Urothelium cell line (cell line): ENCODE measurements around the gene KRT73.

Experiments used
- DNase-seq: peaks from one replicate; pipeline ENCODE4 v3.0.0; 2011; ENCODE audit warnings: low spot score, mixed read lengths
- FAIRE-seq: peaks from 2 replicates; lab custom pipeline; 2011; peaks lifted over from hg19 to GRCh38; lab: Jason Lieb, UNC

Gene KRT73

GRCh38 chr12:52646613-52647012 lies 28.3 kb upstream of the KRT73 start:
- DNase-seq (no peak), FAIRE-seq (no peak)

DNA sequence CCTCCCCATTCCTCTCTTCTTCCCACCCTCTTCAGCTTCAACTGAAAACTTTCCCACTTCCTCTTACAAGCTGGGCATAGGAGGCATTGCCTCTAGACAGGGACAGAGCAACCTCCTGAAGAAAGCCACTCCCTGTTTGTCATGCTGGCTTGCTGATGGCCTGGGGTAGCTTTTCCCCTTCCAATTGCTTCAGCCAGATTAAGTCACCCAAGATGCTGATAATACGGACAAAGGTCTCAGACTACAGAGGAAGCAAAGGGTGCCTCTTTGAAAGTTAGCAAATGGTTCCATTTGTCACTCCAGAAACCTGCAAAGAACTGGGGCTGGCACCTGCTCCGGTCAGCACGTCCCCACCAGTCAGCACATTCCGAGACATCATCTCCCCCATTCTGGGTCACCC lies 27.6 kb upstream of the KRT73 start:
- no peak for FAIRE-seq
- DNase-seq: no peak

DNA sequence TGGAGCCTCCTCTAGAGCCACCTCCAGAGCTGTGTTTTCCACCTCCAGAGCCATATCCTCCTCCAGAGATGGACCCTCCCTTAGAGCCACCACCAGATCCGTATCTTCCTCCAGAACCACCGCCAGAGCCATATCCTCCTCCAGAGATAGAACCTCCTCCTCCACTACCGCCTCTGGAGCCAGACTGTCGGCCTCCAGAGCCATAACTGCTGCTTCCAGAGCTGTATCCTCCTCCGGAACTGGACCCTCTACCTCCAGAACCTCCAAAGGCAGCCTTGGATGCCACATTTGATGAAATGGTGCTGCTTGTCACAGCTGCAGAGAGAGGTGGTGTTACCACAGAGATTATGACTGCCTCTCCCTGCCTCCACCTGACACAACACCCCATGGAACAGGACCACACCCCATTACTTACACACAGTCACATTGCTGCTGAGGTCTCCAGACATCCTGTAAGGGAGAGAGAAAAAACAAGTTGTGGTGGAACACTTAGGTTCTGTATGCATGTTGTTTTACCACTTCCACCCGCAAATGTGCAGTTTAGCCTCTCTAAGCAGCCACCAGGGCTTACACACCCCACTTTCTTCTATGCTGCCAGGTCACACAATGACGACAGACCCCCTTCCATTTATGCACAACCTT lies 26.9 kb upstream of the KRT73 start:
- DNase-seq (no peak), FAIRE-seq (no peak)

GRCh38 chr12:52644078-52644415 lies 25.7 kb upstream of the KRT73 start:
- FAIRE-seq (no peak), DNase-seq (no peak)

- DNase-seq: no peak
Observed at GRCh38 chr12:52643233-52644077, 25.1 kb upstream of the KRT73 start.

GRCh38 chr12:52641468-52641867 lies 23.1 kb upstream of the KRT73 start:
- FAIRE-seq: no peak
- DNase-seq: no peak

More at GRCh38 chr12:52643233-52644077, 25.1 kb upstream of the KRT73 start:
- no peak for FAIRE-seq

- FAIRE-seq (no peak), DNase-seq (no peak)
Observed at GRCh38 chr12:52637299-52637698, 18.9 kb upstream of the KRT73 start.

- DNase-seq: no peak
- FAIRE-seq: no peak
Observed at GRCh38 chr12:52636592-52637258, 18.4 kb upstream of the KRT73 start.

DNA sequence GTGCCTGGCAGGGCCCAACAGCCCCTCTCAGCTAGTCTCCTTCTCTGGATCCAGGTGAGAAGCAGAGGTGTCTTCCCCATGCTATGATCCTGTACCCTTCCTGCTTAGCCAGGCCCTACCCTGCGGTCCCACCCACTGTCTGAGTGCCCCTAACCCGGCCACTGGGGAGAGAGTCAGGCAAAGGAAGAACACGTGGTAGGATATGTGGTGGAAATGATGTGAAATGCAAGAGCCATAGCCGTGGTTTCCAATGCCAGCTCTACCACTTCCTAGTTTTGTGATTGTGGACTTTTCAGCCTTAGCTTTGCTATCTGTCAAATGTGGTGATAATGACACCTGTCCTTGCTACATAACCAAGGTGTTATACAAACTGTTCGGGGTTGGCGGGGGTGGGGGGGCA lies 17.8 kb upstream of the KRT73 start:
- no peak for FAIRE-seq
- DNase-seq: no peak

- DNase-seq (no peak), FAIRE-seq (no peak)
Observed at GRCh38 chr12:52634266-52635056, 16.1 kb upstream of the KRT73 start.

DNA sequence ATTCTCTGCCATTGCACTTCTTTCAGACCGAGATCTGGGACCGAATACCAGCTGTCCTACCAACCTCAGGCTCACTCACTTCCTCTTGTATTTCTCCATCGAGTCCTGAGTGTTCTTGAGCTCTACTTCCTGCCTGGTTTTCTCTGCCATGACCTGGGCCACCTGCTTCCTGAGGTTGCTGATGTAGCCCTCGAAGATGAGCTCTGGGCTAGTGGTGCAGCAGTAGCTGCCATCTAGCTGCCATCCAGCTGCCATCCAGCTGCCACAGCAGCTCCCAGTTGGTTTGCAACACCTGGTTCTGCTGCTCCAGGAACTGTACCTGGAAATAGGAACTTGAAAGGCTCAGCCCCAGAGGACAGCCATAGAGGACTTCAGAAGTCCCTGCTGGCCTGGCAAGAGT lies 15.0 kb upstream of the KRT73 start:
- no peak for DNase-seq
- no peak for FAIRE-seq

GRCh38 chr12:52632656-52633055 lies 14.3 kb upstream of the KRT73 start:
- no peak for FAIRE-seq
- DNase-seq: no peak

DNA sequence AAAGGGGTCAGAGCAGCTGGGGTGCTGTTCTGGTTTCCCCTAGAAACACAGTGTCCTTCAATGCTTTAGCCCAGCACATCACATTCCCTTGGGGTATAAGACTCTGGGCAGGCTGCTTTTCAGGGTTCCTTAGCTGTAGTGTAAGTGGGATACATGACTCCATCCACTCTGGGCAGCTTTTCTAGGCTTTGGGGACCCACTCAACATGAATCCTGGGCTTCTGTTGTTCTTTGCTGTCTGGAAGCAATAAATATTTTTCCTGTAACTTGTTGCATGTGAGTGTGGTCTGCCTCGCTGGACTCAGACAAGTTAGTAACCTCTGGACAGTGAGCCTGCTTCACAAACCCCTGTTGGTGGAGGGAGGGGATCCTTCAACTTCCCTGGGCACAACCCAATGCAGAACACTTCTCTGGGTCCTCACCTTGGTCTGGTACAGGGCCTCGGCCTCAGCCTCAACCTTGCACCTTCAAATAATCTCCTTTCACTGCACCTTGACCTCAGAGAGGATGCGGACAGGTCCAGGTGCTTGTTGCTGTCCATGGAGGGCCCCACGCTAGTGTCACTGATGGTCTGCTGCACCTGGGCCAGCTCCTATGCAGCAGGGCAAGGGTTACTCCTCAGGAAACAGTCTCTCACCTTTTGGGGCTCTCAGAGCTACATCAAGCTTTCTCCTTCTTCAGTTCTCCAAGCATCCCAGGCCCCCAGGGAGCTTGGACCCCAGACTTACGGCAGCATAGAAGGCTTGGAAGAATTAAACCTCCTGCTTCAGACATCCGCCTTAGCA lies 13.5 kb upstream of the KRT73 start:
- FAIRE-seq (no peak), DNase-seq (no peak)

GRCh38 chr12:52631264-52631663 lies 12.9 kb upstream of the KRT73 start:
- FAIRE-seq (no peak), DNase-seq (no peak)

DNA sequence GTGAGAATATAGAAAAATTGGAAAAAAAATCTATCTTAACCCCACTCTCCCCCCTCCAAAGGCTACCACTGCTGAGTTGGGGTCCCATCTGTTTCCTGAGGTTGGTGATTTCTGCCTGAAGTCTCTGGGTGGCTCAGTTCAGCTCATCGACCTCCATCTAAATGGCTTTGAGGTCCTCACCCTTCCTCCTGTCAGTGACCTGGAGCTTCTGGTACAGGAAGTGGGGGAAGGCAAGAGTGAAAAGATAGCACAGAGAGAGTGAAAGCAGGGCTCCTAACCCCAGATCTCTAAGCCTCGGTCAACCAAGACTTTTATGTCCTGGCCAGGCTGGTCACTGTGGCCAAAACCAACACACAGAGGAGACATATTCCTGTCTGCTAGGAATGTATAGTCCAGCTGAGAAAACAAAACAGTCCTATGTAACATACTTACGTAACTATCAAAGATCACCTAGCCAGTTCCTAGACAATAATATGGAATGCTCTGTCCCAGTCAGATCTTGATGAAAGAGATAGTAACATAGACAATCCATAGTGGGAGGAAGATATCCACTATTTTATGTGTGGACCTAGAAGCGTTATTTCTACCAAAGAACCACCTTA lies 12.3 kb upstream of the KRT73 start:
- no peak for DNase-seq
- no peak for FAIRE-seq

DNA sequence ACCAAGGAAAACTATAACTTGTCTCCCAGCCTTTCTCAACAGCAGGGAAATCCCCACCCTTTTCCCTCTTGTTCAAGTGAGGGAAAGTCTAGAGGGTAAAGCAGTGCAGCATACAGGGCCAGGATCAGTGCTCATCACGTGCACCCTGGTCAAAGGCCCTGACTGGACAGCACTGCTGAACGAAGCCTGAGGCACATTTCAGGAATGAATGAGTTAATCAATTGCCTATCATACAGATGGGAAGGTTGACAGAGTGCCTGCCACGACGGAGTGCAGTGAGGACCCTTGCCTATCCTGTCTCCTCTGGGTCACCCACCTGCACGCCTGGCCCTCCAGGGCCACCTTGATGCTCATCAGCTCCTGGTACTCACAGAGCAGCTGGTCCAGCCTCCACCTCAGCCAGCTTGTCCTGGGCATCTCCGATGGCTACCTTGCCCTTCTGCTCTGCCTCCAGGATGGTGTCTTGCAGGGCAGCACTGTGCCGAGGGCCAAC lies 11.7 kb upstream of the KRT73 start:
- no peak for FAIRE-seq
- no peak for DNase-seq

- DNase-seq (no peak), FAIRE-seq (no peak)
Observed at GRCh38 chr12:52629281-52630007, 11.1 kb upstream of the KRT73 start.

DNA sequence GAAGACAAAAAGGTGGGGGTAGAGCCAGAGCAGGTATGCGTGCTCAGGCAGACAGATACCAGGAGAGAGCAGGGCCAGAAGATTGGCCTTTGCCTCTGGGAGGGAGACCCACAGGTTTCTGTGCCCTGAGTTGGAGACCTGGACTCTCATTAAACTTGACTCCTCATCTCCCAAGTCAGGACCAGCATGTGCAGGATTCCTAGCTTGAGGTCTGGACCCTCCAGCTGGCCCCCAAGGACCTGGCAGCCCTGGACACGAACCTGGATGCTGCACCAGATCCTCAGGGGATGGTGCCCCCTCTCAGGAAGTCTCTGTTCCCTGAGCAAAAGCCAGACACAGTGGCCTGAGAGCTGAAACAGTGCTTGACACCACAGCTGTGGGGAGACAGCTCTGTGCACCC lies 10.5 kb upstream of the KRT73 start:
- FAIRE-seq (no peak), DNase-seq (no peak)

GRCh38 chr12:52628111-52628507 lies 9.8 kb upstream of the KRT73 start:
- no peak for FAIRE-seq
- DNase-seq: no peak
